K562 (cell line): ENCODE data around the gene TDRD12. TPM values are rescaled to one million over a fixed set of nuclear protein-coding genes. Genes with fewer than 3 reads are reported as not detected.

Source experiments
- ATAC-seq: fragments of 200-7000 bp; cut with Tn5 transposase; 3 replicates; pipeline ENCODE4 v1.9.1; 2020; ENCODE audit warnings: moderate library complexity
- BruUV-seq: library from RNA; stranded (reverse); fragments of 400-500 nt; replicated peaks from 2 replicates; lab custom pipeline; 2021; lab: Mats Ljungman, UMichigan
- CTCF ChIA-PET: fragments of 300-600 bp; formaldehyde crosslinking; extraction: SDS; loops from one replicate; lab custom pipeline; 2021; ENCODE audit warnings: low intra/inter-chr PET ratio; lab: Yijun Ruan, JAX
- POLR2A ChIA-PET: fragments of 300-600, 350-650 bp; sonication (Branson Sonifier 250); formaldehyde crosslinking; extraction: SDS; loops from one replicate; lab custom pipeline; 2021; ENCODE audit warnings: antibody characterized with exemption, inconsistent platforms; lab: Yijun Ruan, JAX
- DNase-seq, 4 experiments: peaks; one replicate each; pipeline versions ENCODE4 v3.0.0 to v3.0.0-alpha.2; 2011 to 2018; ENCODE audit warnings: low spot score in 3 of 4, mixed read lengths in 3 of 4; ENCODE audit errors: extremely low read depth in 1 of 4
- FAIRE-seq: peaks from 2 replicates; lab custom pipeline; 2011; peaks lifted over from hg19 to GRCh38; lab: Jason Lieb, UNC
- H2AFZ ChIP-seq: 2 replicates; pipeline ENCODE4 v1.6.0; 2011; ENCODE audit warnings: low read depth, low read length, control low read depth, inconsistent platforms
- H3K27ac ChIP-seq: fragments of 200-600 bp; 3 replicates; pipeline ENCODE4 v1.8.0; 2011; ENCODE audit warnings: low read depth, mild to moderate bottlenecking, control low read depth, inconsistent platforms, low read length, moderate library complexity, mixed read lengths; ENCODE audit errors: extremely low read depth
- H3K27me3 ChIP-seq, 2 experiments: fragments of 300-600 bp in 1 of 2; 2 replicates in 1 of 2; 3 replicates in 1 of 2; pipeline versions ENCODE4 v1.6.0 to v1.8.0; 2011; ENCODE audit warnings: inconsistent platforms in 2 of 2, low read length in 2 of 2, mild to moderate bottlenecking in 1 of 2, mixed read lengths in 1 of 2, moderate library complexity in 1 of 2; ENCODE audit not compliant: control insufficient read depth in 2 of 2, insufficient read depth in 2 of 2
- H3K36me3 ChIP-seq: fragments of 300-600 bp; 3 replicates; pipeline ENCODE4 v1.8.0; 2011; ENCODE audit warnings: mild to moderate bottlenecking, low read length, inconsistent platforms; ENCODE audit not compliant: control insufficient read depth, insufficient read depth
- H3K4me1 ChIP-seq, 2 experiments: fragments of 200-600 bp in 1 of 2; replicated peaks in 1 of 2; 2 replicates in 1 of 2; 3 replicates in 1 of 2; pipeline versions ENCODE4 v1.5.1 to v1.8.0; 2011; ENCODE audit warnings: inconsistent platforms in 2 of 2, low read length in 2 of 2, mild to moderate bottlenecking in 1 of 2, mixed read lengths in 1 of 2, moderate library complexity in 1 of 2; ENCODE audit not compliant: control insufficient read depth in 2 of 2, insufficient read depth in 2 of 2
- H3K4me2 ChIP-seq: 2 replicates; pipeline ENCODE4 v1.6.1; 2011; ENCODE audit warnings: low read length, control low read depth, inconsistent platforms, mixed read lengths; ENCODE audit not compliant: insufficient read depth
- H3K4me3 ChIP-seq: fragments of 200-600 bp; sonication (generic), shearing (Covaris generic); 2 replicates; pipeline ENCODE4 v1.5.1; 2016; ENCODE audit warnings: control low read depth, inconsistent platforms
- H3K79me2 ChIP-seq: fragments of 200-600 bp; 3 replicates; pipeline ENCODE4 v1.8.0; 2011; ENCODE audit warnings: low read length, inconsistent platforms; ENCODE audit not compliant: control insufficient read depth, insufficient read depth
- H3K9ac ChIP-seq, 2 experiments: 2 replicates each; pipeline versions ENCODE4 v1.6.0 to v1.6.1; 2011; ENCODE audit warnings: low read depth in 2 of 2, low read length in 2 of 2, control low read depth in 1 of 2, inconsistent platforms in 1 of 2, mild to moderate bottlenecking in 1 of 2, mixed read lengths in 1 of 2; ENCODE audit not compliant: insufficient read depth in 1 of 2
- H3K9me1 ChIP-seq: one replicate; pipeline ENCODE4 v1.6.0; 2011; ENCODE audit warnings: inconsistent platforms, mild to moderate bottlenecking, low read length, moderate library complexity; ENCODE audit not compliant: control insufficient read depth, insufficient read depth
- H3K9me3 ChIP-seq: replicated peaks from 2 replicates; pipeline ENCODE4 v1.5.1; 2011; ENCODE audit warnings: low read depth, low read length, inconsistent platforms; ENCODE audit not compliant: control insufficient read depth, insufficient read depth
- H4K20me1 ChIP-seq: replicated peaks from 2 replicates; pipeline ENCODE4 v1.6.1; 2011; ENCODE audit warnings: low read length, inconsistent platforms, mixed read lengths; ENCODE audit not compliant: control insufficient read depth, insufficient read depth
- BRCA1 ChIP-seq, 2 experiments: fragments of 450-650 bp in 1 of 2; sonication (generic) in 1 of 2; formaldehyde crosslinking in 1 of 2; IDR thresholded peaks; 2 replicates each; pipeline versions ENCODE4 v1.5.0 to v1.6.1; 2017 to 2020; ENCODE audit warnings: mild to moderate bottlenecking in 1 of 2, missing genetic modification reagents in 1 of 2
- KDM4B ChIP-seq, 2 experiments: fragments of 450-650 bp in 1 of 2; sonication (generic) in 1 of 2; IDR thresholded peaks; 2 replicates each; pipeline ENCODE4 v1.6.1; 2016 to 2017; ENCODE audit warnings: borderline replicate concordance in 2 of 2, antibody characterized with exemption in 1 of 2, low read depth in 1 of 2, mild to moderate bottlenecking in 1 of 2
- MEIS2 ChIP-seq: fragments of 450-650 bp; IDR thresholded peaks from 2 replicates; pipeline ENCODE4 v1.6.1; 2014; ENCODE audit warnings: mild to moderate bottlenecking; ENCODE audit not compliant: partially characterized antibody
- POLR2G ChIP-seq: fragments of 200-400 bp; formaldehyde crosslinking; IDR thresholded peaks from 2 replicates; pipeline ENCODE4 v1.6.1; 2017; ENCODE audit warnings: low read depth, mild to moderate bottlenecking, antibody characterized with exemption, low read length, moderate library complexity
- RAD51 ChIP-seq: fragments of 450-650 bp; IDR thresholded peaks from 2 replicates; pipeline ENCODE4 v1.7.1; 2016; ENCODE audit warnings: low read depth, mild to moderate bottlenecking, borderline replicate concordance
- RB1 ChIP-seq: fragments of 450-650 bp; IDR thresholded peaks from 2 replicates; pipeline ENCODE4 v1.6.1; 2017; ENCODE audit warnings: low read depth, mild to moderate bottlenecking
- SIN3A ChIP-seq, 2 experiments: fragments of 150-350 bp in 1 of 2; IDR thresholded peaks; 2 replicates each; pipeline ENCODE4 v1.6.1; 2011 to 2016; ENCODE audit warnings: borderline replicate concordance in 2 of 2, low read depth in 2 of 2, low read length in 2 of 2, mild to moderate bottlenecking in 2 of 2, moderate library complexity in 2 of 2; ENCODE audit not compliant: control insufficient read depth in 1 of 2
- SLC30A9 ChIP-seq: fragments of 250-450 bp; sonication (Bioruptor Pico); IDR thresholded peaks from 2 replicates; pipeline ENCODE4 v1.8.0; 2022; ENCODE audit warnings: mild to moderate bottlenecking, moderate library complexity
- SNRNP70 ChIP-seq: fragments of 200-400 bp; formaldehyde crosslinking; optimal IDR thresholded peaks from 2 replicates; pipeline ENCODE3; 2017; ENCODE audit warnings: low read depth, low read length
- SRF ChIP-seq, 2 experiments: fragments of 250-450, 450-650 bp in 1 of 2; sonication (Bioruptor Pico) in 1 of 2; sonication (generic) in 1 of 2; formaldehyde crosslinking; IDR thresholded peaks; 2 replicates each; pipeline versions ENCODE4 v1.5.0 to v1.5.1; 2020 to 2022; ENCODE audit warnings: mild to moderate bottlenecking in 1 of 2, missing genetic modification reagents in 1 of 2
- SRSF3 ChIP-seq: fragments of 200-400 bp; formaldehyde crosslinking; IDR thresholded peaks from 2 replicates; pipeline ENCODE4 v1.6.1; 2016; ENCODE audit warnings: mild to moderate bottlenecking, low read length, moderate library complexity; ENCODE audit not compliant: insufficient read depth
- ZBTB1 ChIP-seq: sonication (generic); formaldehyde crosslinking; IDR thresholded peaks from 2 replicates; pipeline ENCODE4 v1.8.1; 2023; ENCODE audit warnings: missing genetic modification reagents, low read depth, mild to moderate bottlenecking, borderline replicate concordance
- ZC3H11A ChIP-seq: IDR thresholded peaks from 2 replicates; pipeline ENCODE4 v1.6.1; 2012; ENCODE audit warnings: low read depth, low read length, improper control_type of control experiment
- ZNF197 ChIP-seq: fragments of 200-800 bp; sonication (Bioruptor generic); IDR thresholded peaks from 2 replicates; pipeline ENCODE4 v1.6.1; 2016; ENCODE audit warnings: low read depth, missing genetic modification characterization, missing compliant biosample characterization
- ZNF217 ChIP-seq: sonication (generic); formaldehyde crosslinking; IDR thresholded peaks from 2 replicates; pipeline ENCODE4 v1.8.0; 2022; ENCODE audit warnings: mild to moderate bottlenecking, missing genetic modification reagents
- ZNF589 ChIP-seq: fragments of 200-800 bp; sonication (Bioruptor generic); IDR thresholded peaks from 2 replicates; pipeline ENCODE4 v1.6.1; 2016; ENCODE audit warnings: low read depth, missing genetic modification characterization, missing compliant biosample characterization
- WGBS: fragments of 100-300 bp; shearing (Covaris generic); methylation state at CpG from one replicate; pipeline ENCODE4 v1.1.6; 2016; ENCODE audit warnings: low coverage, mixed read lengths; ENCODE audit not compliant: insufficient coverage; ENCODE audit errors: missing lambda C conversion rate; 5-methylcytosine and 5-hydroxymethylcytosine counted together
- in situ Hi-C: fragments of 300-500 bp; cut with MboI; formaldehyde crosslinking; loops from 4 replicates; pipeline ENCODE4 v1.15.0; 2018; ENCODE audit warnings: inconsistent platforms, mixed read lengths
- intact Hi-C: fragments of 100-400 bp; cut with micrococcal nuclease; formaldehyde crosslinking; loops from 2 replicates; pipeline ENCODE4 v1.14.2; 2022
- polyA plus RNA-seq, 8 experiments: library from polyadenylated mRNA; depleted of rRNA in 4 of 8; stranded (reverse) in 5 of 8; unstranded in 3 of 8; fragments of >200 nt; fragmentation: Nextera tagmentation in 2 of 8; fragmentation: Illumina TruSeq in 1 of 8; extraction: Ambion mirVana in 2 of 8; extraction: Trizol in 1 of 8; gene quantifications; 2 replicates each; pipeline versions ENCODE4 v1.2.1 to v1.2.3, GENCODE V29; 2011 to 2014; ENCODE audit warnings: inconsistent platforms in 1 of 8, missing spikeins in 1 of 8
- total RNA-seq, 7 experiments: library from RNA; depleted of rRNA in 6 of 7; stranded (reverse); fragments of >200 nt in 6 of 7; fragmentation: Illumina TruSeq in 2 of 7; extraction: Trizol in 2 of 7; gene quantifications; 2 replicates each; pipeline versions ENCODE4 v1.2.1 to v1.2.3, GENCODE V29; 2011 to 2021; ENCODE audit warnings: low replicate concordance in 1 of 7
- TF ChIP-seq, protein P1 (sequence below): fragments of 250-450 bp; sonication (Bioruptor Pico); IDR thresholded peaks from 2 replicates; pipeline ENCODE4 v1.4.0; 2020
- TF ChIP-seq, protein P2 (sequence below): fragments of 450-650 bp; IDR thresholded peaks from 2 replicates; pipeline ENCODE4 v1.6.1; 2018; ENCODE audit warnings: mild to moderate bottlenecking, low read depth; ENCODE audit not compliant: partially characterized antibody

Gene TDRD12
- total and polyA plus RNA-seq, 9 of the 15 experiments (the other 6 are each of a cell fraction or from before 2014, with no cell fraction given): 0.03 TPM; not detected in 8

DNA sequence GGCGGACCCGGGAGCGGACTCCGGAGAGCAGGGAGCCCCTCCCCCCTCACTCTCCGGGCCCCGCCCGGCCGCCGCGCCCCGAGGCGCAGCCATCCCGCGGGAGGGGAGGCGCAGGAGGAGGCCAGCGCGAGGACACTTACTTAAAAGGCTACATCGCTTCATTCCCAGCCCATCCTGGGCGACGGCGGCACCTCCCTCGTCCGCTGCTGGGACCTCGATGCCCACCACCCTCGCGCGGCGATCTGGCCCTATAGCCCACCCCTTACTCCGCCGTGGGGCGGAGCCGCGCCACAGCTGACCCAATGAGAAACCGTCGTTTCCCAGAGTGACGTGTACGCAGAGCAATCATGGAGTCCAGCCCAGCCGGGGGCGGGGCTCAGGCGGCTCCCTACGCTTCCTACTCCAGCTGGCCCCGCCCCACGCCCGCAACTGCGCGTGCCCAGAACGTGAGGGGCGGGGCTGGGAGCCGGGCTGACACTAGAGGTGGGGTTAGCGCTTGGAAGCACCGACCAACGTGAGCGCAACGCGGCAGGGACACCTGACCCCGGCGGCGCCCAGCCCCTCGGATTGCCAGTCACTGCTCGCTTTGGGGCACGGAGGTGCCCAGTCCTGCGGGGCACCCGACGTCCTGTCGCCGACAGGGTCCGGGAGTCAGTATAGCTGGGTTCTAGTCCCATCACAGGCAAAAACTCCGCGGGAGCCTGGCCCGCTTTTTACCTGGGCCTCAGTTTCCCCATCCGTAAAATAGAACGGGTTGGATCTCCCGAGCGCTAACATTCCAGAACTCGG, 44.4 kb upstream of the TDRD12 start, which contains the start of gene ANKRD27:
ANKRD27 (minus strand) TSS at position 250 of the 789 bp plus-strand sequence. CDS start 16,165 bp downstream, outside the sequence.
- peaks cover 49% of the 10 kb centered on the region for H3K79me2 ChIP-seq
- WGBS: under 1% methylated on average over 45 of the region's 75 CpGs
- no TSS peak for BruUV-seq
- peak within 1 kb of the TSS; percentile 71 to 96 for H3K9ac ChIP-seq
- H3K4me3 ChIP-seq: peak within 1 kb of the TSS; percentile 92
- ChIA-PET CTCF (no interaction called here), POLR2A (interaction anchor here (1.0 to 1.2 kb wide), 3 partner anchors 9 to 18 kb away, joined by 4 to 6 read pairs (median 4); partner anchors contain the start of gene NUDT19)
- in situ Hi-C loops: no loop called here
- peak; percentile 97 for FAIRE-seq
- H3K36me3 ChIP-seq: peaks cover 10% of the 10 kb centered on the region; the same call in 1 of the 3 replicates
- intact Hi-C loops: loop anchor here (1.0 to 5.0 kb wide), 2 partner anchors 12 to 93 kb away; partner anchors contain the start of gene PDCD5
- H3K4me1 ChIP-seq: peaks cover 41 to 61% of the 10 kb centered on the region in 2 experiments
- peak within 1 kb of the TSS; percentile 96 for H2AFZ ChIP-seq
- peak; percentile 95 for ATAC-seq
- peak within 1 kb of the TSS; percentile 91 for H3K4me2 ChIP-seq
- DNase-seq: peak; percentile 98 to 99 (median 98)
- H3K9me1 ChIP-seq: no peaks in the 10 kb centered on the region
- no peaks in the 10 kb centered on the region; the same call in 1 of the 2 replicates for H4K20me1 ChIP-seq
- H3K9me3 ChIP-seq: no peaks in the 10 kb centered on the region; the same call in 1 of the 2 replicates
- H3K27ac ChIP-seq: peak within 1 kb of the TSS; percentile 79
- H3K27me3 ChIP-seq: no peaks in the 10 kb centered on the region
- TF ChIP-seq SRF (CRISPR knock-in tag; IDR thresholded peaks at IDR 0.05) (0 out of 4 replicates have a peak, but pooled peaks of 1 of the 2 experiments have one; percentile 58), SNRNP70 (no peak), ZNF589 (CRISPR knock-in tag) (no peak), BRCA1 (IDR thresholded peaks at IDR 0.05) (no peak), BRCA1 (CRISPR knock-in tag; IDR thresholded peaks at IDR 0.05) (no peak), ZNF217 (CRISPR knock-in tag) (no peak), POLR2G (peak; percentile 83), RAD51 (no peak; the same call in 1 of the 2 replicates), SRSF3 (no peak), SIN3A (IDR thresholded peaks at IDR 0.05; ENCODE audit: borderline replicate concordance in 2 of 2, control insufficient read depth in 1 of 2, low read depth in 2 of 2, low read length in 2 of 2) (0 out of 4 replicates have a peak, but pooled peaks of 1 of the 2 experiments have one; percentile 28), ZNF197 (CRISPR knock-in tag) (no peak), SLC30A9 (CRISPR knock-in tag) (no peak), RB1 (peak; percentile 30; the same call in 1 of the 2 replicates), ZC3H11A (no peak), KDM4B (IDR thresholded peaks at IDR 0.05; ENCODE audit: borderline replicate concordance in 2 of 2, low read depth in 1 of 2) (no peak), ZBTB1 (no peak), MEIS2 (peak; percentile 29)
- TF ChIP-seq, protein P1, sequence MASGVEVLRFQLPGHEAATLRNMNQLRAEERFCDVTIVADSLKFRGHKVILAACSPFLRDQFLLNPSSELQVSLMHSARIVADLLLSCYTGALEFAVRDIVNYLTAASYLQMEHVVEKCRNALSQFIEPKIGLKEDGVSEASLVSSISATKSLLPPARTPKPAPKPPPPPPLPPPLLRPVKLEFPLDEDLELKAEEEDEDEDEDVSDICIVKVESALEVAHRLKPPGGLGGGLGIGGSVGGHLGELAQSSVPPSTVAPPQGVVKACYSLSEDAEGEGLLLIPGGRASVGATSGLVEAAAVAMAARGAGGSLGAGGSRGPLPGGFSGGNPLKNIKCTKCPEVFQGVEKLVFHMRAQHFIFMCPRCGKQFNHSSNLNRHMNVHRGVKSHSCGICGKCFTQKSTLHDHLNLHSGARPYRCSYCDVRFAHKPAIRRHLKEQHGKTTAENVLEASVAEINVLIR: no peak
- TF ChIP-seq, protein P2, sequence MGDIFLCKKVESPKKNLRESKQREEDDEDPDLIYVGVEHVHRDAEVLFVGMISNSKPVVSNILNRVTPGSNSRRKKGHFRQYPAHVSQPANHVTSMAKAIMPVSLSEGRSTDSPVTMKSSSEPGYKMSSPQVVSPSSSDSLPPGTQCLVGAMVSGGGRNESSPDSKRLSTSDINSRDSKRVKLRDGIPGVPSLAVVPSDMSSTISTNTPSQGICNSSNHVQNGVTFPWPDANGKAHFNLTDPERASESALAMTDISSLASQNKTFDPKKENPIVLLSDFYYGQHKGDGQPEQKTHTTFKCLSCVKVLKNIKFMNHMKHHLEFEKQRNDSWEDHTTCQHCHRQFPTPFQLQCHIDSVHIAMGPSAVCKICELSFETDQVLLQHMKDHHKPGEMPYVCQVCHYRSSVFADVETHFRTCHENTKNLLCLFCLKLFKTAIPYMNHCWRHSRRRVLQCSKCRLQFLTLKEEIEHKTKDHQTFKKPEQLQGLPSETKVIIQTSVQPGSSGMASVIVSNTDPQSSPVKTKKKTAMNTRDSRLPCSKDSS: no peak
